GM18517 (cell line): ENCODE results near the gene GHRHR.

Experiments
- ATAC-seq: cut with Tn5 transposase; IDR thresholded peaks from one replicate; pipeline ENCODE4 v1.9.1; 2021; ENCODE audit warnings: mild to moderate bottlenecking, moderate library complexity; ENCODE audit not compliant: unreplicated experiment

Gene GHRHR

DNA sequence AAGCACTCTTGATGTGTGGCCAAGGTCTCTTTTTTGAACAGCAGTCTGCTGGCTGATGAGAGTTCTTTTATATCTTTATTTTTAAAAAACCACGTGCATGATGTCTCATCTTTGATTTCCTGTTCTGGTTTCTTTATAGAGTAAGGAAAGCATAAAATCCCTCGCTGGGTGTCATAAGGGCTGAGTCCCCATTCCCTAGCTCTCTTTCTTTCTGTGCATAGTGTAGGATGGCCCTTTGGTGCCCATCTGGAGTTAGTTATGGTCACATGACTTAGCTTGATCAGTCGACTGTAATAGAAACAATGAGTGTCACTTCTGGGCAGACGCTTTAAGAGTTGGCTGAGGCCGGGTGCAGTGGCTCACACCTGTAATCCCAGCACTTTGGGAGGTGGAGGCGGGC is 38.5 kb downstream of the GHRHR start:
- no peak for ATAC-seq

DNA sequence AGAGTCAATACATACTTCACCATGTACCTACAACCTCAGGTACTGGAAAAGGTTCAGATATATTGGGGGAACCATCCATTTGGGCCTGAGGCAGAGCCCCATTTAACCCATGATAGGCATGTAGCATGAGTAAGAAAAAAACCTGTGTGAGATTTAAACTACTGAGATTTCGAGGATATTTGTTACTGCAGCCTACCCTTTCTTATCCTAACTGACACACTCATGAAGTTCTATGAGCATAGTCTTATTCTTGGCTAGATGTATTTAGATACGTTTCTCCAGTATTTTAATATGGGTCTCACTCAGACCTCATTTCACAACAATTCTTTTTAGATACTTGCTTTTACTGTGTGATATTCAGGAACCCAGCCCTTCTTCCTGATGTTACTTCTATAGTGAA is 39.3 kb downstream of the GHRHR start:
- no peak for ATAC-seq

GRCh38 chr7:31003721-31004120 is 40.0 kb downstream of the GHRHR start:
- no peak for ATAC-seq

- ATAC-seq = no peak
Observed at GRCh38 chr7:31004393-31004792, 40.6 kb downstream of the GHRHR start.

GRCh38 chr7:31006857-31007256 is 43.1 kb downstream of the GHRHR start:
- no peak for ATAC-seq

DNA sequence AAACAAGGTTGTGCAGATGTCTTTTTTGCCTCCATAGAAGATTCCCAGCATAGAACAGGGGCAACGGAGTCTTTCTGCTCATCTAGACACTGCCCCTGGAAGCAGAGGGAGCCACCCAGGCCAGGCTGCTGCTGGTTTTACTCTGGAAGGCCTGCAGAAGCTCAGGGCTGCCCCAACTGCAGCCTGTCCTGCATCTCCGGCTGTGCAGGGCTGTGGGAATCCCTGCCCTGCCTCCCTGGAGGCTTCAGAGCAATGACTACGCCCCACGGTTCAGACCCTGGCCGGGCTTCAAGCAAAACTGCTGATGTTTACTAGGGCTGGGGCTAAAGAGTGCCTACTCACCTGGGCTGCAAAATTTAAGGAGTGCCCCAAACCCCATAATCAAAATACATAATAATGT is 43.9 kb downstream of the GHRHR start:
- no peak for ATAC-seq

DNA sequence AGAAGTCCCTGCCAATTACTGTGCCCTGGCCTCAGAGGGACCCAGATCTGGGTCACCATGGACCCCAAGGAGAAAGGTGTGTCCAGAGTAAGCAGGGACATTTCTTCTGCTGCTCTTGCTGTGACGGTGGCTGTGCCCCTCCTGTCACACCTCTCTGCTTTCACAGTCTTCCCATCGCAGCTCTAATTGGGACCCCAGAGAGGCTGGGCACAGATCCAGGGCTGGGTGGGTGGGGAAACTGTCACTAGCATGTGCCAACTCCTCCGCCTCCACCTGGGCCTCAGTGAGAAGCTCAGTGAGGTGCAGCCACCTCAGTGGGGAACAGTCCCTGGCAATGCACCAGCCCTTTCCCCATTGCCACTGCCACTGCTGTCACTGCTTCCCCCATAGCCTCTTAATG is 51.1 kb downstream of the GHRHR start:
- no peak for ATAC-seq

DNA sequence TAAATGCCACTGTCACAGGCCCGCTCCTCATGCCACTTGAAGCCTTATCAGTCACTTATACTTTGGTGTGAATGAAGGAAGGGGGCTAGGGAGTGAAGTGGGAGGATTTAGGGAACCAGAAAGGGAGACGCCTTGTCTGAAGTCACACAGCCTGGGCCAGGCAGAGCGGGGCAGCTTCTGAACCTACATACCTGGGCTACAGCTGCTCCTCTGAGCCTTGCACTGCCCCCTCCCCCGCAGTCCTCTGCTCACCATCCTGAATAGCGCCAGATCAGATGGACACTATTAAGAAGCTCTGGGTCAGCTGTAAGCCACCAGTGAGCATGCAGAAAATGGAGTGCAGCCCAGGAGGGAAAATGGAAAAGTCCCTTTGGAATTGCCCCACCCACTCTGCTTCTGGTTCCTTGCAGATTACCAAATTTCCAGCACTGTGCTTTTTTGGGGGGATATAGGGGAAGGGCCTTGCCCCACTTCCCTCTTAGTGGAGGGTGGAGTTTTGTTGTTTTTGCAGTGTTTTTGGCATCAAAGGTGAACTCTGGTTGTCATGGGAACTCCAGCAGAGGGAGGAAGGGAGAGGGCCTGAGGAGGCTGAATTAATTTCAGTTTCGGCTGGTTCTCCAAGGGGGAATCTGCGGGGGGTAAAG is 53.4 kb downstream of the GHRHR start:
- ATAC-seq = no peak

DNA sequence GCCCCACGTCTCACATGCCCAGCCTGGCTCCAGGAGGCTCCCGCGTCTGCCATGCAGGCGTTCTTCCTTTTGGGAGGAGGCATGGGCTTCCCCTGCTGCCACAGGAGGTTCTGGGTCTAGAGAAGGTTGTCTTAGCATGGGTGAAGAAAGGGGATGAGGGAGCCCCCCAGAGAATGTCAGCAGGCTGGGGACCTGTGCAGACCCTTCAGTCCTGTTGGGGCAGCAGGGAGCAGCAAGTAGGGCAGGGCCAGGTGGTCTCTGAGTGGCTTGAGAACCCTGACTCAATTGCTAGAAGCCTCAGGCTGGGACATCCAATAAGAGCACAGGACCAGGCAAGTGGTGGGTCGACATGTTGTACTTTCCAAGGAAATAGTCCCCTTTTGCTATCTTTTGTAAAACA is 54.0 kb downstream of the GHRHR start:
- ATAC-seq = no peak

DNA sequence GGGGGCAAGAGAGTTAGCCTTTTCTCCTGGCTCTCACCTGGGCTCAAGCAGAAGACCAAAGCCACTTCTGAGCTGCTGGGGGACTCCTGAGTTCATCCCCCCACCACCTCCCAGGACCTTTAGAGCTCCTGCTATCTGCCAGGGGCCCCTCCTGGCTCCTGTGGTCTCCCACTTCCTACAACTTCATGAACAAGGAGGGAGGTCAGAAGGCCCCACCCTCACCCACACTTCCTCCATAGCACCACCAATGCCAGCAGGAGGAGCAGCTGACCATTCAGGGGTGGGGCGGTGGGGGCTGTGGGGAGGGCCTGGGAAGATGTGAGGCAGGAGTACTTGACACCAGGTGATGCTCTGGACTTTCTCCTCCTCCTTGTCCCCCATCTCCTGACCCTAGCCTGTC is 55.8 kb downstream of the GHRHR start:
- ATAC-seq = no peak

- no peak for ATAC-seq
Observed at GRCh38 chr7:31020161-31020560, 56.4 kb downstream of the GHRHR start.

- no peak for ATAC-seq
Observed at GRCh38 chr7:31020652-31021051, 56.9 kb downstream of the GHRHR start.

- no peak for ATAC-seq
Observed at GRCh38 chr7:31022117-31022516, 58.4 kb downstream of the GHRHR start.

GRCh38 chr7:31022726-31023125 is 59.0 kb downstream of the GHRHR start:
- ATAC-seq = no peak

- no peak for ATAC-seq
Observed at GRCh38 chr7:31023877-31024276, 60.1 kb downstream of the GHRHR start.

- ATAC-seq = no peak
Observed at GRCh38 chr7:31027161-31027965, 63.6 kb downstream of the GHRHR start.

GRCh38 chr7:31028006-31028405 is 64.3 kb downstream of the GHRHR start:
- no peak for ATAC-seq

DNA sequence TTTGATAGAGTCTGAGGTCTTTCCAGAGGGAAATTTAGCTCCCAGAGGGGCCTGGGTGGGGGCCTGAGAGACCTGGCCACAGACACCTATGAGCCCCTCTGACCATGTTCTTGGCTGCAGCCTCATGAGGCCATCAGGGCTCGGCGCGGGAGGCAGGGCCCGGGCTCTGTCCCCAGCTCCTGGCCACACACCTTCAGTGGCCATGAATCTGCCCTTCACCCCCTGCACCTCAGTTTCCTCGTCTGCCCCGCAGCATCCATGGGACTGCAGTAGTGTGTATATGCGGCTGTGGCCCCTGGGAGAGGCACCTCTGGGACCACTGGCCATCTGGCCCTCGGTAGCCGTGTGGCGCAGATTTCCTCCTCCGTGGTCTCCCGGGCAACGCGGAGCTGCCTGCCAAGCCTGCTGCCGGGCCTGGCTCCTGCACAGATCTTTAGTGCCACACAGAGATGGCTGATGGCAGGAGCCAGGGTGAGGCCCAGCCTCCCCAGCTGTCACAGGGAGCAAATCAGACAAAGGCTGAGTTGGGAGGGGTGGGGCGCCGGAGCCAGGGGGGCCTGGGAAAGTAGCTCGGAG is 64.8 kb downstream of the GHRHR start:
- ATAC-seq = no peak
